ENCODE data around the gene GDI1. TPM values are rescaled to one million over a fixed set of nuclear protein-coding genes. Genes with fewer than 3 reads are reported as not detected.

Gene GDI1
- total and polyA plus RNA-seq, 9 of the 15 experiments (the other 6 are each of a cell fraction or from before 2014, with no cell fraction given) = 0.97 to 82.6 (median 37.5) TPM

DNA sequence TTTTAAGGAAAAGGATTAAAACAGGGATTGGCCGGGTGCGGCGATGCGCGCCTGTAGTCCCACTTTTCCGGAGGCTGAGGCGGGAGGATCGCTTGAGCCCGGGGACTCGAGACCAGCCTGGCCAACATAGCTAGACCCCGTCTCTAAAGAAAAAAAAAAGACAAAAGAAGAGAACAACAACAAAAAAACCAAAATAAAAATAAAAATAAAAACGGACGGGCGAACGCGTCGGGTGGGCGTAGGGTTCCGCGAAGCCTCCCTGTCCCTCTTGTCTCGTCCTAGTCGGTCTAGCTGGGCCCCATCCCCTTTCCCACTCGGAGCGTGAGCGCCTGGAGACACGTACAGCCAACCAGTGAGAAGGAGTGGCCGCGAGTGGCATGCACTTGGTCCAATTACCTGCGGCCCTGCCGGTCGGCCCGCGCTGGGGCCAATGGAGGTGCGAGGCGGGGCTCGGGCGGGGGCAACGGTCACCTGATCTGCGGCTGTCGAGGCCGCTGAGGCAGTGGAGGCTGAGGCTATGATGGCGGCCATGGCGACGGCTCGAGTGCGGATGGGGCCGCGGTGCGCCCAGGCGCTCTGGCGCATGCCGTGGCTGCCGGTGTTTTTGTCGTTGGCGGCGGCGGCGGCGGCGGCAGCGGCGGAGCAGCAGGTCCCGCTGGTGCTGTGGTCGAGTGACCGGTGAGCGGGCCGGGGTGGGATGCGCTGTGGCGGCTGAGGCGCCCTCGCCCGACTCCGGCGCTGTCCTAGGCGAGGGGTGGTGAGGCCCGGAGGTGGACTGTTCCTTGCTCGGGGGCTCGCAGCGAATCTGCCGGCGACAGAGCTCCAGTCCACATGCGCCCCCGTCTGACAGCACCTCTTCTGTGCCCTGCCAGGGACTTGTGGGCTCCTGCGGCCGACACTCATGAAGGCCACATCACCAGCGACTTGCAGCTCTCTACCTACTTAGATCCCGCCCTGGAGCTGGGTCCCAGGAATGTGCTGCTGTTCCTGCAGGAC is 8.5 kb upstream of the GDI1 start, which contains the start of gene ATP6AP1 (continued):
- TF ChIP-seq, protein P1, sequence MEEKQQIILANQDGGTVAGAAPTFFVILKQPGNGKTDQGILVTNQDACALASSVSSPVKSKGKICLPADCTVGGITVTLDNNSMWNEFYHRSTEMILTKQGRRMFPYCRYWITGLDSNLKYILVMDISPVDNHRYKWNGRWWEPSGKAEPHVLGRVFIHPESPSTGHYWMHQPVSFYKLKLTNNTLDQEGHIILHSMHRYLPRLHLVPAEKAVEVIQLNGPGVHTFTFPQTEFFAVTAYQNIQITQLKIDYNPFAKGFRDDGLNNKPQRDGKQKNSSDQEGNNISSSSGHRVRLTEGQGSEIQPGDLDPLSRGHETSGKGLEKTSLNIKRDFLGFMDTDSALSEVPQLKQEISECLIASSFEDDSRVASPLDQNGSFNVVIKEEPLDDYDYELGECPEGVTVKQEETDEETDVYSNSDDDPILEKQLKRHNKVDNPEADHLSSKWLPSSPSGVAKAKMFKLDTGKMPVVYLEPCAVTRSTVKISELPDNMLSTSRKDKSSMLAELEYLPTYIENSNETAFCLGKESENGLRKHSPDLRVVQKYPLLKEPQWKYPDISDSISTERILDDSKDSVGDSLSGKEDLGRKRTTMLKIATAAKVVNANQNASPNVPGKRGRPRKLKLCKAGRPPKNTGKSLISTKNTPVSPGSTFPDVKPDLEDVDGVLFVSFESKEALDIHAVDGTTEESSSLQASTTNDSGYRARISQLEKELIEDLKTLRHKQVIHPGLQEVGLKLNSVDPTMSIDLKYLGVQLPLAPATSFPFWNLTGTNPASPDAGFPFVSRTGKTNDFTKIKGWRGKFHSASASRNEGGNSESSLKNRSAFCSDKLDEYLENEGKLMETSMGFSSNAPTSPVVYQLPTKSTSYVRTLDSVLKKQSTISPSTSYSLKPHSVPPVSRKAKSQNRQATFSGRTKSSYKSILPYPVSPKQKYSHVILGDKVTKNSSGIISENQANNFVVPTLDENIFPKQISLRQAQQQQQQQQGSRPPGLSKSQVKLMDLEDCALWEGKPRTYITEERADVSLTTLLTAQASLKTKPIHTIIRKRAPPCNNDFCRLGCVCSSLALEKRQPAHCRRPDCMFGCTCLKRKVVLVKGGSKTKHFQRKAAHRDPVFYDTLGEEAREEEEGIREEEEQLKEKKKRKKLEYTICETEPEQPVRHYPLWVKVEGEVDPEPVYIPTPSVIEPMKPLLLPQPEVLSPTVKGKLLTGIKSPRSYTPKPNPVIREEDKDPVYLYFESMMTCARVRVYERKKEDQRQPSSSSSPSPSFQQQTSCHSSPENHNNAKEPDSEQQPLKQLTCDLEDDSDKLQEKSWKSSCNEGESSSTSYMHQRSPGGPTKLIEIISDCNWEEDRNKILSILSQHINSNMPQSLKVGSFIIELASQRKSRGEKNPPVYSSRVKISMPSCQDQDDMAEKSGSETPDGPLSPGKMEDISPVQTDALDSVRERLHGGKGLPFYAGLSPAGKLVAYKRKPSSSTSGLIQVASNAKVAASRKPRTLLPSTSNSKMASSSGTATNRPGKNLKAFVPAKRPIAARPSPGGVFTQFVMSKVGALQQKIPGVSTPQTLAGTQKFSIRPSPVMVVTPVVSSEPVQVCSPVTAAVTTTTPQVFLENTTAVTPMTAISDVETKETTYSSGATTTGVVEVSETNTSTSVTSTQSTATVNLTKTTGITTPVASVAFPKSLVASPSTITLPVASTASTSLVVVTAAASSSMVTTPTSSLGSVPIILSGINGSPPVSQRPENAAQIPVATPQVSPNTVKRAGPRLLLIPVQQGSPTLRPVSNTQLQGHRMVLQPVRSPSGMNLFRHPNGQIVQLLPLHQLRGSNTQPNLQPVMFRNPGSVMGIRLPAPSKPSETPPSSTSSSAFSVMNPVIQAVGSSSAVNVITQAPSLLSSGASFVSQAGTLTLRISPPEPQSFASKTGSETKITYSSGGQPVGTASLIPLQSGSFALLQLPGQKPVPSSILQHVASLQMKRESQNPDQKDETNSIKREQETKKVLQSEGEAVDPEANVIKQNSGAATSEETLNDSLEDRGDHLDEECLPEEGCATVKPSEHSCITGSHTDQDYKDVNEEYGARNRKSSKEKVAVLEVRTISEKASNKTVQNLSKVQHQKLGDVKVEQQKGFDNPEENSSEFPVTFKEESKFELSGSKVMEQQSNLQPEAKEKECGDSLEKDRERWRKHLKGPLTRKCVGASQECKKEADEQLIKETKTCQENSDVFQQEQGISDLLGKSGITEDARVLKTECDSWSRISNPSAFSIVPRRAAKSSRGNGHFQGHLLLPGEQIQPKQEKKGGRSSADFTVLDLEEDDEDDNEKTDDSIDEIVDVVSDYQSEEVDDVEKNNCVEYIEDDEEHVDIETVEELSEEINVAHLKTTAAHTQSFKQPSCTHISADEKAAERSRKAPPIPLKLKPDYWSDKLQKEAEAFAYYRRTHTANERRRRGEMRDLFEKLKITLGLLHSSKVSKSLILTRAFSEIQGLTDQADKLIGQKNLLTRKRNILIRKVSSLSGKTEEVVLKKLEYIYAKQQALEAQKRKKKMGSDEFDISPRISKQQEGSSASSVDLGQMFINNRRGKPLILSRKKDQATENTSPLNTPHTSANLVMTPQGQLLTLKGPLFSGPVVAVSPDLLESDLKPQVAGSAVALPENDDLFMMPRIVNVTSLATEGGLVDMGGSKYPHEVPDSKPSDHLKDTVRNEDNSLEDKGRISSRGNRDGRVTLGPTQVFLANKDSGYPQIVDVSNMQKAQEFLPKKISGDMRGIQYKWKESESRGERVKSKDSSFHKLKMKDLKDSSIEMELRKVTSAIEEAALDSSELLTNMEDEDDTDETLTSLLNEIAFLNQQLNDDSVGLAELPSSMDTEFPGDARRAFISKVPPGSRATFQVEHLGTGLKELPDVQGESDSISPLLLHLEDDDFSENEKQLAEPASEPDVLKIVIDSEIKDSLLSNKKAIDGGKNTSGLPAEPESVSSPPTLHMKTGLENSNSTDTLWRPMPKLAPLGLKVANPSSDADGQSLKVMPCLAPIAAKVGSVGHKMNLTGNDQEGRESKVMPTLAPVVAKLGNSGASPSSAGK (IDR thresholded peaks at IDR 0.05) = peak; percentile 66
- TF ChIP-seq SAFB (IDR thresholded peaks at IDR 0.05; ENCODE audit: borderline replicate concordance, low read depth, low read length) (no peak), ZFPM2 (CRISPR knock-in tag; IDR thresholded peaks at IDR 0.05) (no peak)
- TF ChIP-seq, protein P2, sequence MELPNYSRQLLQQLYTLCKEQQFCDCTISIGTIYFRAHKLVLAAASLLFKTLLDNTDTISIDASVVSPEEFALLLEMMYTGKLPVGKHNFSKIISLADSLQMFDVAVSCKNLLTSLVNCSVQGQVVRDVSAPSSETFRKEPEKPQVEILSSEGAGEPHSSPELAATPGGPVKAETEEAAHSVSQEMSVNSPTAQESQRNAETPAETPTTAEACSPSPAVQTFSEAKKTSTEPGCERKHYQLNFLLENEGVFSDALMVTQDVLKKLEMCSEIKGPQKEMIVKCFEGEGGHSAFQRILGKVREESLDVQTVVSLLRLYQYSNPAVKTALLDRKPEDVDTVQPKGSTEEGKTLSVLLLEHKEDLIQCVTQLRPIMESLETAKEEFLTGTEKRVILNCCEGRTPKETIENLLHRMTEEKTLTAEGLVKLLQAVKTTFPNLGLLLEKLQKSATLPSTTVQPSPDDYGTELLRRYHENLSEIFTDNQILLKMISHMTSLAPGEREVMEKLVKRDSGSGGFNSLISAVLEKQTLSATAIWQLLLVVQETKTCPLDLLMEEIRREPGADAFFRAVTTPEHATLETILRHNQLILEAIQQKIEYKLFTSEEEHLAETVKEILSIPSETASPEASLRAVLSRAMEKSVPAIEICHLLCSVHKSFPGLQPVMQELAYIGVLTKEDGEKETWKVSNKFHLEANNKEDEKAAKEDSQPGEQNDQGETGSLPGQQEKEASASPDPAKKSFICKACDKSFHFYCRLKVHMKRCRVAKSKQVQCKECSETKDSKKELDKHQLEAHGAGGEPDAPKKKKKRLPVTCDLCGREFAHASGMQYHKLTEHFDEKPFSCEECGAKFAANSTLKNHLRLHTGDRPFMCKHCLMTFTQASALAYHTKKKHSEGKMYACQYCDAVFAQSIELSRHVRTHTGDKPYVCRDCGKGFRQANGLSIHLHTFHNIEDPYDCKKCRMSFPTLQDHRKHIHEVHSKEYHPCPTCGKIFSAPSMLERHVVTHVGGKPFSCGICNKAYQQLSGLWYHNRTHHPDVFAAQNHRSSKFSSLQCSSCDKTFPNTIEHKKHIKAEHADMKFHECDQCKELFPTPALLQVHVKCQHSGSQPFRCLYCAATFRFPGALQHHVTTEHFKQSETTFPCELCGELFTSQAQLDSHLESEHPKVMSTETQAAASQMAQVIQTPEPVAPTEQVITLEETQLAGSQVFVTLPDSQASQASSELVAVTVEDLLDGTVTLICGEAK (IDR thresholded peaks at IDR 0.05) = peak; percentile 18; the same call in 1 of the 2 replicates
- TF ChIP-seq, protein P2 (CRISPR knock-in tag; IDR thresholded peaks at IDR 0.05) = no peak
